HG03565 (cell line): ENCODE measurements around the gene ZC3H18.
"Not testable (repeated sequence)": the region's sequence is repeated elsewhere in the genome, so short reads cannot be mapped to it uniquely, and the experiment has no call there.

Experiments
- ATAC-seq: cut with Tn5 transposase; IDR thresholded peaks from one replicate; pipeline ENCODE4 v1.9.1; 2021; ENCODE audit warnings: mild to moderate bottlenecking, moderate library complexity; ENCODE audit not compliant: unreplicated experiment

ZC3H18 gene

DNA sequence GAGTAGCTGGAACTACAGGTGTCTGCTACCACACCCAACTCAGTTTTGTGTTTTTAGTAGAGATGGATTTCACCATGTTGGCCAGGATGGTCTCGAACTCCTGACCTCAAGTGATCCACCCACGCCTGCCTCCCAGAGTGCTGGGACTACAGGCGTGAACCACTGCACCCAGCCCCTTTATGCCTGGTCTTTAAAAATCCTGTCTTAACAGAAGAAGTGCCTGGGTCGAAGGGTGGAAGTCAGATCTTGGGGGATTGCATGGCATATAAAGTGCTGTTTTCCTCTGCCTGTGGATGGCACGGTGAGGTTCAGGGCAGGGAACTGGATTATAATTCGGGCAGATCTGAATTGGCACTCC, 30.3 kb downstream of the ZC3H18 start:
- ATAC-seq = no peak

- ATAC-seq = no peak
Measured at GRCh38 chr16:88601313-88602036, 31.3 kb downstream of the ZC3H18 start.

DNA sequence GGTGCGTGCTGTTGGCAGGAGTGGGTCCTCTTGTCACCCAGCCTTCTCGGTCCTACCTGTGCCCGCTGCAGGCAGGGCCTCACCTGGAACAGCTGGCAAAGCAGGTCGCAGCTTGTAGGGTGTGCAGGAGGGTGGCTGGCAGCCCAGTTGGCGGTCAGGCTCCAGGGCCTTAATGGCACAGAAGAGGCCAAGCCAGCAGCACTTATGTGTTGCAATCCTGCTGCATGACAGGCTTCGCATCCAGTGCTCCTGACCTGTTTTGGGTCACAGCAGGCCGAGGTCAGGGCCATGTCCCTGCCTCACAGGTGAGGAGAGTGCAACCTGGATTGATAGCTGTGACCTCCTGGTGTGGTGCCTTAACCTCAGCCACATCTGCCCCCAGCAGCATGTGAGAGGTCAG, 31.9 kb downstream of the ZC3H18 start:
- ATAC-seq = no peak

- ATAC-seq = no peak
Measured at GRCh38 chr16:88605186-88606147, 35.3 kb downstream of the ZC3H18 start.

DNA sequence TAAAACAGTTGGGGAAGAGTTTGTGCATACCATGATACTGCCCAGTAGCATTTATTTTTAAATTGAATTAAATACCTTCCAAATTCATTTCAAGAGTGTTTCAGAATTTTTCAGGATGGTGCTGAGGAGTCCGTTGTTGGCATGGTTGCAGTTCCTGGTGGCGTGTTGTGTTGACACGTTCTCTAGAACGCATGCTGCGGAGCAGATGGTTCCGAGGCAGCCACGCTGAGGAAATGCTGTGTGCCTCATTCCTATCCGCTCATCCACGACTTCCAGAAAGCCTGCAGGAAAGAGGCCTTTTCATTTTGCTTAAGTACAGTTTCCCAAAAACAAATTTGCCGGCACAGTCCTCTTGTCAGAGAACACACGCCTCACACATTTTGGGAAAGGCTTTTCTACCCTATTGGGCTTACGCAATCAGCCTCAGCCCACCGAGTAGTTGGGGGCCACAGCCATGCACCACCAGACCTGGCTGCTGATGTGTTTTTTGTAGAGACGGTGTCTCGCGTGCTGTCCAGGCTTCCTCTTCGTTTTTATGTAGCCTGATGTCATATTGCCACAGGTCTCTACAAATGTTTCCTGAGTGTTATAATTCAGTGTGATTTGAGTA, 36.0 kb downstream of the ZC3H18 start:
- no peak for ATAC-seq

- ATAC-seq = no peak
Measured at GRCh38 chr16:88608076-88608475, 37.9 kb downstream of the ZC3H18 start.

DNA sequence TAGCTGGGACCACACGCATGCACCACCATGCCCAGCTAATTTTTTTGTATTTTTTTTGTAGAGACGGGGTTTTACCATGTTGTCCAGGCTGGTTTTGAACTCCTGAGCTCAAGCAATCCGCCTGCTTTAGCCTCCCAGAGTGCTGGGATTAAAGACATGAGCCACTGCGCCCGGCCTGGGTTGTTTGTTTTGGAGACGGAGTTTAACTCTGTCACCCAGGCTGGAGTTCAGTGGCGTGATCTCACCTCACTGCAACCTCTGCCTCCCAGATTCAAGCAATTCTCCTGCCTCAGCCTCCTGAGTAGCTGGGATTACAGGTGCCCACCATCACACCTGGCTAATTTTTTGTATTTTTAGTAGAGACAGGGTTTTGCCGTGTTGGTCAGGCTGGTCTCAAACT, 39.2 kb downstream of the ZC3H18 start:
- not testable (repeated sequence) for ATAC-seq

DNA sequence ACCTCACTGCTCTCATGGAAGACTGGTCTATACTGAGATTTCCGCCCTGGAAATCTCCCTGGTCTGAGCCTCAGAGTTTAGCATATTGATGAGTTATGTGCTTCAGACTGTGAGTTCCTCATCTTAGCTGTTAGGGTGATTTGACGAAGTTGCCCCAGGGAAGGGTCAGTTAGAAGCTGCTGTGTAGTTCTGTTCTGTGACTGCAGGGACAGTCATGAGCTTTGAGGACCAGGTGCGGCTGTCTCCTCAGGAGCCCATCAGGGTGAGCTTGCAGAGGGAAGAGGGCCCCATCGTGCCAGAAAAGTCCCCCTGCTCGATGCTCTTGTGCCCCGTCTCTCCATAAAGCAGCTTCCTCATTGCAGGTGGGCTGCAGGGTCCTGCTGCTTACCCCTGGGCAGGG, 39.9 kb downstream of the ZC3H18 start:
- ATAC-seq = no peak

- ATAC-seq = no peak
Measured at GRCh38 chr16:88610909-88611812, 41.0 kb downstream of the ZC3H18 start.

- ATAC-seq = no peak
Measured at GRCh38 chr16:88613293-88613692, 43.1 kb downstream of the ZC3H18 start.

DNA sequence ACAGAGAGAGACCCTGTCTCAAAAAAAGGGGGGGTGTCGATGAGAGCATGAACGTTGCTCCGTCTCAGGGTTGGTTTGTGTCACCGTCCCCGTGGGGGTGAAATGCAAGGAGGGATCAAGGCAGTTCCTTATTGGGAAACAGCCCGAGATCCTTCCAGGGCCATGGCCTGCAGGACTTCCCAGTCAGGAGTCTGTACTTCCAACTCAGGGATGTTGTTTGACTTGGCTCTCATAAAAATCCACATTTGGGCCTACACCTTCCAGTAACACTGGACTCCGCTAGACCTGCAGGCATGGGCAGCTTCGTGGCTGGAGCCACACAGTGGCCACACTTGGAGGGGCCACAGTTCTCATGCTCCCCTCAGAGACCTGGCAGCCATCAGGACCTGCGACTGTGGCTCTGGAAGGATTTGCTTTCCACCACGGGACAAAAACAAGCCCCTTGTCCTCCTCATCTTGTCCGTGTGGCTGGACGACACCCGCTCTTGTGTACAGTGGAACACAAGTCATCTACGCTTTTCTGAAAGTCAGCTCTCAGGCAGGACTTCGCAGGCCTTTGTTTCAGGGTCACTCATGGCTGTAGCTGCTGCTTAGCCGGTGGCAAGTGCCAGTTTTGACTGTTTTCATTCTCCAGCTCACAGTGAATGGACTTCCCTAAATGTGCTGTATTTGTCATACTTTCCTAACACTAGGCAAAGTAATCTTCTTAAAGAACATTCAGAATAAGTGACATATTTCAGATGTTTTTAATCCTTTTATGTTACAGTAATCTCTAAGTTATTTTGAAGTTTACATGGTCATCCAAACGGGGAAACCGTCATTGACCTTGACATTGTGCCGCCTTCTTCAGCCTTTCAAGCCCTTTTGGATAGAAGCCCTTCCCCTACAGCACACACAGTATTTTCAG, 44.0 kb downstream of the ZC3H18 start:
- no peak for ATAC-seq

DNA sequence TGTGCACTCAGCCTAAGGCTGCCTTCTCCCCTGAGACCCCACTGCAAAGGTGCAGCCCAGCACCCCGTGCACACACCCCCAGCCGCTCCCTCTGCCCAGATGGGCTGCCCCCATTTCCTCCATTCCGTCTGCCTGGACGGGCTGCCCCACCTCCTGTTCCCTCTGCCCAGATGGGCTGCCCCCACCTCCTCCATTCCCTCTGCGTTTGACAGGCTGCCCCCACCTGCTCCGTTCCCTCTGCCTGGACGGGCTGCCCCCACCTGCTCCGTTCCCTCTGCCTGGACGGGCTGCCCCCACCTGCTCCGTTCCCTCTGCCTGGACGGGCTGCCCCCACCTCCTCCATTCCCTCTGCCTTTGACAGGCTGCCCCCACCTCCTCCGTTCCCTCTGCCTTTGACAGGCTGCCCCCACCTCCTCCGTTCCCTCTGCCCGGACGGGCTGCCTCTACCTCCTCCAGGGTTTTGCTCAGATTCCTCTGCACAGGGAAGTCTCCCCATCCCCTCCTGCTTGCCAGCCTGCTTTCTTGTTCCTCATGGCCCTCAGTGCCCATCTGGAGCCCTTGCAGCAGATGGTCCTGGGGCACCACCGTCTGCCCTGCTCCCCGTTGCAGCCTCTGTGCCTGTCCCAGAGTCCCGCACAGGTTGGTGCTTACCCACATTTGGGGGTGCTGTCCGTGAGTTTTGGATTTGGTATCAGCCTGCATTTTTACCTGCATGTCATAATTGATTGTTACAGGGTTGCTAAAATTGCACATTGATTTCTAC, 44.8 kb downstream of the ZC3H18 start:
- ATAC-seq = no peak

DNA sequence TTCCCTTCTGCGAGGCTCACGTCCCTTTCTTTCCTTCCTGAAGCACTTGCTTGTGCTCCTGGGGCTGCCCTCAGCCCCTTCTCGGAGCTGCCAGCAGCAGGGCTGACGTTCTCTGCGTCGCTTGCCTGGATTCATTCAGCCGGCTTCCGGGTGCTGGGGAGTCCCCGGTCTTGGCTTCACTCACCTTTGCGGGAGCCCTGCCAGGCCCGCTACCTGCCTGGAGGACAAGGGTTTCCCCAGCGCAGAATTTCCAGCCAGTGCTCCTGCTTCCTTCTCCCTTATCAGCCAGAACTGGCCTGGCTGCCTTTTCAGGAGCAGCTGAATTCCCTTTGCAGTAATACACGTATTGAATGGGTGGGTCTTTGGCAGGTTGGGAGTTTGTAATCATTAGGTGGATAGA, 46.1 kb downstream of the ZC3H18 start:
- no peak for ATAC-seq

GRCh38 chr16:88616736-88617135, 46.5 kb downstream of the ZC3H18 start:
- no peak for ATAC-seq

- ATAC-seq = no peak
Measured at GRCh38 chr16:88617268-88618031, 47.2 kb downstream of the ZC3H18 start.

DNA sequence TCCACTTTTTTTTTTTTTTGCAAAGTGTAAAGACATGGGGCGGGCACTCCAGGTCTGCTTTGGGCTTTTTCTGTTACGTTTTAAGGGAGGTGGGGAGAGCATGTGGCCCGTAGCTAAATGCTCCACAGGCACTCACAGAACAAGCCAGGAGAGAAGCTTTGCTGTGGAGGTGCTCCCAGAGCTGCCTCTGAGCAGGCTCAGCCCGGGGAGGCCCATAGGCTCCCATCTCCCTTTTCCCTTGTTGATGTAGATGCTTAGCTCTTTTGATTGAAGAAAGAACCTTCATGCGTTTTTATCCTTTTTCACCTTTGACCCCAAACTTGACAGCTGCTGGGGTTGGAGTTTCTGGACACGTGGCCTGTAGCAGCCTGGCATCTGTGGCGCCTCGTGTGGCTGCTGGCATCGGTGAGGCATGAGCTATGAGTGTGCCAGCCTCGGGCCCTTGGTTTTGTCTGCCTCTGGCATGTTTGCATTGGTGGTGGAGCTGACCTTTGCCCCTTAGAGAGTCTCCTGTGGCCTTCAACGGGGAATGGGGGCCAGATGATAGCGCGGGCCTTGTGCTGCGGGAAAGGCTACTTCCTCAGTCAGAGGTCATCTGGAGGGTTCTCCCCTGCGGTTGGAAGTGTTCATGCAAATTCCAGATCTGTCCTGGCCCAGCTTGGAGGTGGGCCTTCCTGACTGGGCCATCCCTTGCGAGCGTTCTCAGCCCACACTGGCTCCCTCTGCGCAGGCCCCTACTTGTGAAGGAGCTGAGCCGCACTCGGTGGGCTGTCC, 48.2 kb downstream of the ZC3H18 start:
- ATAC-seq = no peak

GRCh38 chr16:88618956-88619667, 48.9 kb downstream of the ZC3H18 start:
- ATAC-seq = no peak
